ENCODE results near the gene ADCK2.
A peak's percentile ranks its signal among the peaks of the same experiment; 100 is the strongest.

Gene ADCK2

GRCh38 chr7:140654661-140655060 is 18.1 kb upstream of the ADCK2 start:
- peaks cover 3% of the 10 kb centered on the region; the same call in 1 of the 2 replicates for H3K9me3 ChIP-seq (ENCODE audit: low read length)
- H3K27ac ChIP-seq (ENCODE audit: low read depth, low read length, poor library complexity, severe bottlenecking) = no peak overlapping the region
- peaks cover 10% of the 10 kb centered on the region for H3K4me1 ChIP-seq (ENCODE audit: insufficient read depth, low read length, severe bottlenecking)
- no peak overlapping the region for H3K4me2 ChIP-seq (ENCODE audit: low read length)
- no peaks in the 10 kb centered on the region for H3F3A ChIP-seq (ENCODE audit: insufficient read depth, low read length)
- TF ChIP-seq, protein P1, sequence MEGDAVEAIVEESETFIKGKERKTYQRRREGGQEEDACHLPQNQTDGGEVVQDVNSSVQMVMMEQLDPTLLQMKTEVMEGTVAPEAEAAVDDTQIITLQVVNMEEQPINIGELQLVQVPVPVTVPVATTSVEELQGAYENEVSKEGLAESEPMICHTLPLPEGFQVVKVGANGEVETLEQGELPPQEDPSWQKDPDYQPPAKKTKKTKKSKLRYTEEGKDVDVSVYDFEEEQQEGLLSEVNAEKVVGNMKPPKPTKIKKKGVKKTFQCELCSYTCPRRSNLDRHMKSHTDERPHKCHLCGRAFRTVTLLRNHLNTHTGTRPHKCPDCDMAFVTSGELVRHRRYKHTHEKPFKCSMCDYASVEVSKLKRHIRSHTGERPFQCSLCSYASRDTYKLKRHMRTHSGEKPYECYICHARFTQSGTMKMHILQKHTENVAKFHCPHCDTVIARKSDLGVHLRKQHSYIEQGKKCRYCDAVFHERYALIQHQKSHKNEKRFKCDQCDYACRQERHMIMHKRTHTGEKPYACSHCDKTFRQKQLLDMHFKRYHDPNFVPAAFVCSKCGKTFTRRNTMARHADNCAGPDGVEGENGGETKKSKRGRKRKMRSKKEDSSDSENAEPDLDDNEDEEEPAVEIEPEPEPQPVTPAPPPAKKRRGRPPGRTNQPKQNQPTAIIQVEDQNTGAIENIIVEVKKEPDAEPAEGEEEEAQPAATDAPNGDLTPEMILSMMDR (IDR thresholded peaks at IDR 0.05; ENCODE audit: low read length) = no peak
- TF ChIP-seq EZH2 (IDR thresholded peaks at IDR 0.05; ENCODE audit: borderline replicate concordance, low read length) = no peak
- H4K20me1 ChIP-seq (ENCODE audit: insufficient read depth, low read length) = no peaks in the 10 kb centered on the region
- H3K9me2 ChIP-seq (ENCODE audit: low read depth, low read length) = no peaks in the 10 kb centered on the region
- H3K9ac ChIP-seq (ENCODE audit: low read length) = no peak overlapping the region
- no peaks in the 10 kb centered on the region; the same call in 1 of the 2 replicates for H3K36me3 ChIP-seq (ENCODE audit: insufficient read depth, low read length)
- H2AFZ ChIP-seq (ENCODE audit: low read length) = no peak overlapping the region
- H3K79me2 ChIP-seq (ENCODE audit: insufficient read depth, low read length) = no peaks in the 10 kb centered on the region
- H3K27me3 ChIP-seq (ENCODE audit: insufficient read depth, low read length) = peaks cover 13% of the 10 kb centered on the region; the same call in 1 of the 2 replicates
- no peak overlapping the region for H3K4me3 ChIP-seq (ENCODE audit: low read depth, low read length, poor library complexity, severe bottlenecking)

DNA sequence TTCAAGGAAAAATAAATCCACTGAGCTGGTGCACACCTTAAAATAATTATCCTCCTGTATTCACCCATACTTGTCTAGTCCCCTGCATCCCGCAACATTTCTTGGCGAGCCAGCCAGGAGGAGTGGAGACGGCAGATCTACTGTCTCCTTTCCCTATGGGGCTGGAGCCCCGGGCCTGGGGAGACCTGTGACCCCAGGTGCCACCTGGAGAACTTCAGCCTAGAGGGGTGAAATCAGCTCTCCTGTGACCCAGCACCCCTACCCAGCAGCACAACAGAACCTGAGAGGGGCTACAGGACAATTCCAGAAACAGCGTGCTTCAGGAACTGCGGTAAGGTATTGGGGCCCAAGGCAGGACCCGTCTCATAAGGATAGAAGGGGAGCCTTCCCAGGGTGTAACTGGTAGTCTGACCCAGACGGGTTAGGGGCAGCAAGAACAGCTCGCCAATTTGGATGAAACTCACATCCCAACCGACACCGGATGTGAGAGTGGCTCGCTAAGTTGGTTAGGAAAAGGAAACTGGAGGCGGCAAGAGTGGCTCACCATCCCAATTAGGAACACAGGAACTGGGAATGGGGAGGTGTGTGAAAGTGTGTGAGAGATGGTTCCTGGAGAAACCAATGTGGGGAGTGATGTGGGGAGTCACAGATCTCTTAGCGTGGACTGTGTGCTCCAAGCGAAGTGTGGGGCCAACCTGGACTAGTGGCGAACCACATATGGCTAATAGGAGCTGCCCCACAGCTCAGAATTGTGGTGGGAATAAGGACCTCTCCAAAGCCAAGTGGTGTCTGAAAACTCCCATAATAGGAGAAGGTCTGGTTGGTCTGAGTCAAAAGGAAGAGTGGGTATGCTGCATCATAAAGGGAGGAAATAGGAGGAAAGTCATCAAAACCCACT is 17.0 kb upstream of the ADCK2 start:
- Histone ChIP-seq H3K79me2 (ENCODE audit: insufficient read depth, low read length) (no peaks in the 10 kb centered on the region), H3K9me2 (ENCODE audit: low read depth, low read length) (no peaks in the 10 kb centered on the region), H3F3A (ENCODE audit: insufficient read depth, low read length) (no peaks in the 10 kb centered on the region), H3K4me1 (ENCODE audit: insufficient read depth, low read length, severe bottlenecking) (peaks cover 10% of the 10 kb centered on the region), H3K36me3 (ENCODE audit: insufficient read depth, low read length) (no peaks in the 10 kb centered on the region; the same call in 1 of the 2 replicates), H3K4me2 (ENCODE audit: low read length) (peak overlapping the region; percentile 60; the same call in 1 of the 2 replicates), H2AFZ (ENCODE audit: low read length) (no peak overlapping the region), H3K4me3 (ENCODE audit: low read depth, low read length, poor library complexity, severe bottlenecking) (peak overlapping the region; percentile 24), H3K27me3 (ENCODE audit: insufficient read depth, low read length) (peaks cover 12% of the 10 kb centered on the region; the same call in 1 of the 2 replicates), H3K27ac (ENCODE audit: low read depth, low read length, poor library complexity, severe bottlenecking) (no peak overlapping the region), H4K20me1 (ENCODE audit: insufficient read depth, low read length) (no peaks in the 10 kb centered on the region), H3K9me3 (ENCODE audit: low read length) (peaks cover 3% of the 10 kb centered on the region; the same call in 1 of the 2 replicates), H3K9ac (ENCODE audit: low read length) (no peak overlapping the region)
- TF ChIP-seq, protein P1 (IDR thresholded peaks at IDR 0.05; ENCODE audit: low read length) = no peak
- TF ChIP-seq EZH2 (IDR thresholded peaks at IDR 0.05; ENCODE audit: borderline replicate concordance, low read length) = no peak

DNA sequence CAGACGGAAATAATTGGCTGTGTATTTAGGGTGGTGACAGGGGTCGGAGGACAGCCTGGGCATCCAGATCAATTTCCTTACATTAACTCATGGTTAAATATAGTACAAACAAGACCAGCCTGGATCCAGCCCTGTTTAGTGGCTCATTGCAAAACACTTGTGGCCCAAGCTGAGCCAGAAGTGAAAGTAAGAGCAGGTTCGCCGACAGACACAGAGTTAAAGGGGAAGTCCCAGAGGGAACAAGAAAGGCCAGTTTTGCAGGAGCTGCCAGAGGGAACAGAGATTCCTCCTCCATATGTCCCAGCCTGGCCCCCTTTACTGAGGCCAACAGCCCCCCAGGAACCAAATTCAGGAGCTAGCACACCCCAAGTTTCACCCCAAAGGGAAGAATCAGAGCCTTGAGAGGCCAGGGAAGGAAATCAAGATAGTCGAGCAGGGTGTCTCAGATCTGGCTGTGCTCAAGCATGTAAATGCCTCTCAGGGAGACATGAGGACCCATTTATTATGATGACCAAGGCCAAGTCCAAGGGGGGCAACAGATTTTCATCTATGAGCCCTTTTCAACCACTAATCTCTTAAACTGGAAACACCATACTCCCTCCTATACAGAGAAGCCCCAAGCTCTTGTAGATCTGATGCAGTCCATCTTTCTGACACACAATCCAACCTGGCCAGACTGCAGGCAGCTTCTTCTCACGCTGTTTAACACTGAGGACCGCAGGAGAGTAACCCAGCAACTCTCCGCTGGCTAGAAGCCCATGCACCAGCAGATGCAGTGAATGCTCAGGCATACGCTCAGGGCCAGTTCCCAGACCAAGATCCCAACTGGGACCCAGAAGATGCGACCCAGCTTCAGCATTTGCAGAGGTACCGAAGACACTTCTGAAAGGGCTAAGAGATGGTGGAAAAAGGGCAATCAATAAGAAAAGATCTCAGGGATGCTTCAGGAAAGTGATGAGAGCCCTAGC is 15.9 kb upstream of the ADCK2 start:
- TF ChIP-seq, protein P1 (IDR thresholded peaks at IDR 0.05; ENCODE audit: low read length) = no peak
- no peak for TF ChIP-seq EZH2 (IDR thresholded peaks at IDR 0.05; ENCODE audit: borderline replicate concordance, low read length)
- peaks cover 12% of the 10 kb centered on the region; the same call in 1 of the 2 replicates for H3K27me3 ChIP-seq (ENCODE audit: insufficient read depth, low read length)
- no peak overlapping the region for H3K27ac ChIP-seq (ENCODE audit: low read depth, low read length, poor library complexity, severe bottlenecking)
- H2AFZ ChIP-seq (ENCODE audit: low read length) = 0 out of 2 replicates have a peak overlapping the region, but pooled peaks have one; percentile 6
- no peaks in the 10 kb centered on the region for H4K20me1 ChIP-seq (ENCODE audit: insufficient read depth, low read length)
- H3K9me2 ChIP-seq (ENCODE audit: low read depth, low read length) = no peaks in the 10 kb centered on the region
- H3K4me1 ChIP-seq (ENCODE audit: insufficient read depth, low read length, severe bottlenecking) = peaks cover 10% of the 10 kb centered on the region
- H3K9ac ChIP-seq (ENCODE audit: low read length) = no peak overlapping the region; the same call in 1 of the 2 replicates
- H3K9me3 ChIP-seq (ENCODE audit: low read length) = peaks cover 3% of the 10 kb centered on the region; the same call in 1 of the 2 replicates
- peak overlapping the region; percentile 24 for H3K4me3 ChIP-seq (ENCODE audit: low read depth, low read length, poor library complexity, severe bottlenecking)
- H3F3A ChIP-seq (ENCODE audit: insufficient read depth, low read length) = no peaks in the 10 kb centered on the region
- H3K4me2 ChIP-seq (ENCODE audit: low read length) = peak overlapping the region; percentile 60
- H3K79me2 ChIP-seq (ENCODE audit: insufficient read depth, low read length) = no peaks in the 10 kb centered on the region
- H3K36me3 ChIP-seq (ENCODE audit: insufficient read depth, low read length) = no peaks in the 10 kb centered on the region; the same call in 1 of the 2 replicates
